ENCODE measurements around the gene OPCML.

GRCh38 chr11:132972565-132972964 is 559.7 kb downstream of the OPCML start:
- TF ChIP-seq CTCF (IDR thresholded peaks at IDR 0.05; ENCODE audit: low read length) = no peak
- TF ChIP-seq EZH2phosphoT487 (IDR thresholded peaks at IDR 0.05; ENCODE audit: low read length) = no peak
